KMS-11 (cell line): ENCODE results near the gene SPDYE16.
"Not testable (repeated sequence)": the region's sequence is repeated elsewhere in the genome, so short reads cannot be mapped to it uniquely, and the experiment has no call there.

ENCODE experiments used
- H2AFZ ChIP-seq: fragments of 200-600 bp; sonication (generic); 2 replicates; pipeline ENCODE4 v1.6.1; 2016; ENCODE audit warnings: antibody characterized with exemption, mixed run types, low read depth
- H3K27ac ChIP-seq: fragments of 200-600 bp; sonication (generic); 2 replicates; pipeline ENCODE4 v1.6.1; 2016; ENCODE audit warnings: mild to moderate bottlenecking, mixed run types
- H3K27me3 ChIP-seq: fragments of 200-600 bp; sonication (generic); 2 replicates; pipeline ENCODE4 v1.6.1; 2017; ENCODE audit warnings: mild to moderate bottlenecking, low read depth, mixed run types, moderate library complexity; ENCODE audit not compliant: insufficient read depth
- H3K36me3 ChIP-seq: fragments of 200-600 bp; sonication (generic); 2 replicates; pipeline ENCODE4 v1.6.1; 2017; ENCODE audit warnings: mild to moderate bottlenecking, mixed run types; ENCODE audit not compliant: insufficient read depth
- H3K4me1 ChIP-seq: fragments of 200-600 bp; sonication (generic); 2 replicates; pipeline ENCODE4 v1.6.1; 2016; ENCODE audit warnings: mild to moderate bottlenecking, low read depth, mixed run types; ENCODE audit not compliant: poor library complexity, severe bottlenecking
- H3K4me2 ChIP-seq: fragments of 200-600 bp; sonication (generic); 2 replicates; pipeline ENCODE4 v1.7.0; 2016; ENCODE audit warnings: mild to moderate bottlenecking, mixed run types
- H3K4me3 ChIP-seq: fragments of 200-600 bp; sonication (generic); IDR thresholded peaks from 2 replicates; pipeline ENCODE4 v1.6.1; 2017; ENCODE audit warnings: low read depth, low read length, mixed read lengths; ENCODE audit not compliant: insufficient read depth
- H3K79me2 ChIP-seq: fragments of 200-600 bp; sonication (generic); 2 replicates; pipeline ENCODE4 v1.6.1; 2016; ENCODE audit warnings: low read depth, mixed run types; ENCODE audit not compliant: insufficient read depth
- H3K9ac ChIP-seq: fragments of 200-600 bp; sonication (generic); 2 replicates; pipeline ENCODE4 v1.6.1; 2016; ENCODE audit warnings: mild to moderate bottlenecking, mixed run types
- H4K20me1 ChIP-seq: fragments of 200-600 bp; sonication (generic); 2 replicates; pipeline ENCODE4 v1.6.1; 2016; ENCODE audit warnings: mild to moderate bottlenecking, mixed run types; ENCODE audit not compliant: insufficient read depth
- CTCF ChIP-seq: fragments of 200-600 bp; sonication (generic); conservative IDR thresholded peaks from 2 replicates; pipeline ENCODE4 v1.6.1; 2017; ENCODE audit warnings: low read depth, mild to moderate bottlenecking, antibody characterized with exemption, low read length, moderate library complexity, mixed read lengths

The SPDYE16 gene

DNA sequence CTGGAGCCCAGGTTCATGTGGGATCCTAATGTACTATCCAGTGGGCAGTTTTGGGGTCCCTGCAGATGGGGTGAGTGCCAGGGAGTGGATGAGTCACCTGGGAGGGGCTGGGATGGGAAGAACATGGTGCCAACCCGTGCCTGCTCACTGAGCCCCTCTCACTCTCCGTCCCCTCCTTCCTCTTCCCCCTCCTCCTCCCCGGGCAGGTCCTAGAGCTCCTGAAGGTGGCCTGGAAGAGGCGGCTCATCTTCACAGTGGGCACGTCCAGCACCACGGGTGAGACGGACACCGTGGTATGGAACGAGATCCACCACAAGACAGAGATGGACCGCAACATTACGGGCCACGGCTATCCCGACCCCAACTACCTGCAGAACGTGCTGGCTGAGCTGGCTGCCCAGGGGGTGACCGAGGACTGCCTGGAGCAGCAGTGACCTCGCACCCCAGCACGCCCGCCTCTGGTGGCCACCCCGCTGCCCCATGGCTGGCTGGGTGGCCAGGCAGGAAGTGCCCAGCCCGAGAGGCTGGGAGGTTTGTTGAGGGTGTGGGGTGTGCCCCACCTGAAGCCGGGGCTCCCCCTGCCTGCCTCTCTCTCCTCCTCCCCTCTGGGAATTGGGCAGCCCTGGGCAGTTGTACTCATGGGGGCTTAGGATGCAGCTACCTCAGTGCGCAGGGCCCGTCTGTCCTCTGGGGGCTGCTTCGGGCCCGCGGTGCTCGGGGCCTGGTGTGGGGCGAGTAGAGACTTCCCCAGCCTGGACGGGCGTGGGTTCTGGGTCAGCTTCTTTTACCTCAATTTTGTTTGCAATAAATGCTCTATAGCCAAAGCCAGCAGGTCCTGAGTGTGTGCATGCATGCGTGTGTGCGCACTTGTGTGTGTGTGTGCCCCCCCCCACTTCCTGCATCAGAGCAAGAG, 37.7 kb downstream of the SPDYE16 start:
- Histone ChIP-seq H3K27ac (no peak overlapping the region), H2AFZ (no peak overlapping the region), H3K4me1 (no peaks in the 10 kb centered on the region), H3K36me3 (no peaks in the 10 kb centered on the region), H3K4me3 (no peak overlapping the region), H3K9ac (no peak overlapping the region), H4K20me1 (no peaks in the 10 kb centered on the region), H3K79me2 (no peaks in the 10 kb centered on the region), H3K4me2 (no peak overlapping the region), H3K27me3 (no peaks in the 10 kb centered on the region)
- no peak for TF ChIP-seq CTCF

GRCh38 chr7:76504351-76505167, 38.5 kb downstream of the SPDYE16 start:
- not testable (repeated sequence) for H3K36me3 ChIP-seq, H3K4me2 ChIP-seq, H3K4me3 ChIP-seq, H3K79me2 ChIP-seq, H3K4me1 ChIP-seq, H4K20me1 ChIP-seq, H3K27ac ChIP-seq, H3K27me3 ChIP-seq, H2AFZ ChIP-seq, H3K9ac ChIP-seq

DNA sequence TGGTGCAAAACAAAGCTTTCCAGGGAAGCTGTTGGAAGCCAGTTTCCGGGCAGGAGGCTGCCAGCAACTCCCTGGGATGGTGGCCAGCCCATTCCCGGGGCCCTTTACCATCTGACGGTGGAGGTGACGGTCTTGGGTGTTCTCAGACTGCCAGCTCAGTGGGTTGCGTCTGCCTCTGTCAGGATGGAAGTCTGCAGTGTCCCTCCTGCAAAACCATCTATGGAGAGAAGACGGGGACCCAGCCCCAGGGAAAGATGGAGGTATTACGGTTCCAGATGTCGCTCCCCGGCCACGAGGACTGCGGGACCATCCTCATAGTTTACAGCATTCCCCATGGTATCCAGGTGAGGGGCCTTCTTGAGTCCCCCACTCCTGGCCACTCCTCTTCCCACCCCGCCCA, 39.9 kb downstream of the SPDYE16 start:
- not testable (repeated sequence) for H3K36me3 ChIP-seq, H3K9ac ChIP-seq, H3K27ac ChIP-seq, H3K27me3 ChIP-seq, H3K4me1 ChIP-seq, H3K4me3 ChIP-seq, H3K4me2 ChIP-seq, H4K20me1 ChIP-seq, H3K79me2 ChIP-seq, H2AFZ ChIP-seq

DNA sequence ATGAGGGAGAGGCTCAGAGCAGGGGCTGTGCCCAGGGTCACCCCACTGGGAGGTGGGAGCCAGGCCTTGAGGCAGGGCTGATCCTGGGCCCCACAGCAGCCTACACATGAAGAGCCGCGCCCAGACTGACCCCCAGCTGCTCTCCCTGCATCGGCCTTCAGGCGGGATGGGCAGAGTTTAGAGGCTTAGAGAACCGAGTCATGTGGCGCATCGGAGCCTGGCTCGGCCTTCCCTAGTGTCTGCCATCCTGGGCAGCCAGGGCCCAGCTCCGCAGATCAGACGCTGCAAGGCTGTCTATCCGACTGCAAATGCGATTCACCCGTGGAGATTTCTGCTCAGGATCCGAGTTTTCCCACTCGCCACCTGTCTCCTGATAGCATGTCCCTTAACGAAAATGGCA, 40.3 kb downstream of the SPDYE16 start:
- H3K4me3 ChIP-seq, H3K4me2 ChIP-seq, H3K4me1 ChIP-seq, H3K79me2 ChIP-seq, H3K36me3 ChIP-seq, H4K20me1 ChIP-seq, H3K27me3 ChIP-seq, H3K27ac ChIP-seq, H3K9ac ChIP-seq, H2AFZ ChIP-seq: not testable (repeated sequence)

GRCh38 chr7:76502224-76502623, 40.9 kb downstream of the SPDYE16 start:
- H4K20me1 ChIP-seq, H2AFZ ChIP-seq, H3K27ac ChIP-seq, H3K4me1 ChIP-seq, H3K4me3 ChIP-seq, H3K4me2 ChIP-seq, H3K27me3 ChIP-seq, H3K36me3 ChIP-seq, H3K9ac ChIP-seq, H3K79me2 ChIP-seq: not testable (repeated sequence)

DNA sequence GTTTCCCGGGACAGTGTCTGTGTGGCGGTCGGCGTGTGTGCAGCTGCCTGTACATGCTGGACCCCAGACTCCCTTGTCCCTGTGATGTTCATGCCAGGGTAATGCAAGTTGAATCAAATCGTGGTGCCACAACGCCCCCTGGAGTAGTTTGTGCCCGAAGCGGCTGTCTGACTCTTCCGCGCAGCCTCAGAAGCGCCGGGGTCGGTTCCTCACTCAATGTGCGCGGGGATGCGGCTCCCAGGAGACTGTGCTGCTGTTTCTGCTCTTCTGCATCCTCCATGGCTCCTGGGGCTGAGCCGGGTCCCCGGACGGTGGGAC, 43.2 kb downstream of the SPDYE16 start:
- H3K79me2 ChIP-seq, H3K36me3 ChIP-seq, H3K4me1 ChIP-seq, H3K27me3 ChIP-seq, H3K4me3 ChIP-seq, H2AFZ ChIP-seq, H3K4me2 ChIP-seq, H4K20me1 ChIP-seq, H3K9ac ChIP-seq, H3K27ac ChIP-seq: not testable (repeated sequence)

GRCh38 chr7:76499201-76499923, 43.7 kb downstream of the SPDYE16 start:
- not testable (repeated sequence) for H4K20me1 ChIP-seq, H3K9ac ChIP-seq, H3K4me2 ChIP-seq, H3K4me3 ChIP-seq, H3K79me2 ChIP-seq, H3K36me3 ChIP-seq, H3K27me3 ChIP-seq, H2AFZ ChIP-seq, H3K4me1 ChIP-seq, H3K27ac ChIP-seq

GRCh38 chr7:76498583-76499200, 44.4 kb downstream of the SPDYE16 start:
- not testable (repeated sequence) for H2AFZ ChIP-seq, H3K4me3 ChIP-seq, H3K27ac ChIP-seq, H3K27me3 ChIP-seq, H3K79me2 ChIP-seq, H3K36me3 ChIP-seq, H3K9ac ChIP-seq, H3K4me2 ChIP-seq, H3K4me1 ChIP-seq, H4K20me1 ChIP-seq
